HK-2 (cell line): Measurements from ENCODE around the gene ADPRHL1.
A peak's percentile ranks its signal among the peaks of the same experiment; 100 is the strongest.

Source experiments
- DNase-seq: peaks from one replicate; pipeline ENCODE4 v3.0.0-alpha.2; 2018; ENCODE audit not compliant: unreplicated experiment

The ADPRHL1 gene

DNA sequence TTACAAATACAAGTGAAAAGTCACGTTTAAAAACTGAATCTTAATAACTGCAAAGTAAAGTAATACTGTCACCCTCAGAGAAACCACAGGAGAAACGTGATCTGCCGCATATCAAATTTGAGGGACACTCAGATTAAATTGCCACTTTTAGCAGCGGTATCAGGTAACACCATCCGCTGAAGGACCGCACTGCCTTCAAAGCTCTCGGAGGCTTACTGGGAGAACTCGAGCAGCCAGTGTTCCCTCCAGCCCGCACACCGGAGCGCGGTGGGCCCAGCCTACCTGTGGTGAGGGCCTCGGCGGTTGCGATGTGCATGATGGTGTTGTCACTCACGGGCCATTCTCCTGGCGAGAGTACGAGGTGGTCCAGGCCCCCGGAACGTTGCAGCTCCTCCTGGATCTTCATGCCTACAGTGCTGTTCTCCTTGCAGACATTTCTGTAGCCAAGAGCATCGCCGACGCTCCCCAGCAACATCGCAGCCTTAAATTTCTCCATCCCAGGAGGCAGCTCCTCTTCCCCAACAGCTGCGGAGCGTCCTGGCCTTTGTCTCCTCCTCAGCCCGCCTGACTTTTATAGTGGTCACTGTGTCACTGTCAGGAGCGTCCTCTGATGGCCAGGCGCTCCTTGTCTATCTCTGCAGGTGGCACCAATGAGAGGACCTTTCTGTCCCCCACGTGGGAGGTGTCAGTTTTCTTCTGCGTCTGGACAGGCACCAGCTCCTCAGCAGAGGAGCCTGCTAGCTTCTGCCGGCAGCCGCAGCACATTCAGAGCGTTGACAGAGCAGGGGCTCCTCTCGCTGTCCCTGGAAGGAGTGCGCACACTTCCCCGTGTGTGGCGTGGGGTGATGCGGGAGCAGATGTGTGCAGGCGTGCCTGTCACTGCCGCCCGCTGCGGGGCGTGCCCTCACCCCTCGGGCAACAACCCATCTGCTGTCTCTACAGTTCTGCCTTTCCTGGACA lies at the start of gene ADPRHL1:
Gene ADPRHL1 (minus strand): TSS at position 547 of the 960 bp plus-strand sequence. CDS start 51 bp downstream, at position 496.
- no peak for DNase-seq

DNA sequence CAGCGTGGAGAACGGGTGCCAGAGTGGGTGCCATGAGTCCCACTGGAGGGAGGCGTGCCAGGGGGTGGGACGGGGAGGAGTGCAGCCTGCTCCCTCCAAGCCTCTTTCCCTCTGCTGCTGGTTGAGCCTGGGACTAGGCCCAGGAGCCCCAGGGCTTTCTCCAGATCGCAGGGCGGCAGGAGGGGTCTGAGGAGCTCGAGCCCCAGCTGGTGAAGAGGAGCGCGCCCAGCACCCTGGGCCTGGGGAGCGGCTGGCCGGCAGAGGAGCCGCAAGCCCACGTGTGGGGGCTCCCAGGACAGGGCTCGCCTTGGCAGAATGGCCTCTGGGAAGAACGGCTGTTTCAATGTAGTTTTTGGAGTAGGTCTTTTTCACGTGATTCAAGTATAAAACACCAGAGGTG lies 49.4 kb upstream of the ADPRHL1 start:
- no peak for DNase-seq

DNA sequence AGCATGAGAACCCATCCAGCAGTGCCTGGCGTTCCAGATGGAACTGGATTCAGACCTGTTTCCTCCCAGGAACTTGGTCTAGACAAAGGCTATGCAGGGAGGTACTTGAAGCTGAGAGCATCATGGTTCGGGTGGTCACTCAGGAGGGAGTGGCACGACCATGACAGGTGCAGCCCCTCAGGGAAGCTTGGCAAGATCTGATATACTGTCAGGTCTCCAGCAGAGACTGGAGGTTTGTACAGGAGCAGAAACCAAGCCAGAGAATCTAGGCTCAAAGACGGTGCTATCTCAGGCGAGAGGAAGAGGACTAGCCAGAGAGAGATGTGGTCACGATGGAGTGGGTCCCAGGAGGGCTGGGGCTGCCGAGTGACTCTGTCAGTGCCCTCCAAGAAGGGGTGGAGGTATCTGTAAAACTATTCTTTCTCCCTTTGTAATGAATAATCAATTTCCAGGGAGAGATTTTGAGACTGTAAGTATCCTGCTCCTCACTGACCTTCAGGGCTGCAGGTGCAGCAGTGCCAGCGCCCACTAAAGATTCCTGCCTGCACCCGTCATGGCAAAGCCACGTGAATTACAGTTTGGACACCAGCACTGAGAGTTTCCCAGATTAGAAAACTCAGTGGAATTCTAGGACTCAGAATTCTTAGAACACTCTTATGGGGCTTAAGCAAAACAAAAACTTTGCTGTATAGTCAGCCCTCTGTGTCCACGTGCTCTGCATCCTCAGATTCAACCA lies 47.4 kb upstream of the ADPRHL1 start:
- no peak for DNase-seq

DNA sequence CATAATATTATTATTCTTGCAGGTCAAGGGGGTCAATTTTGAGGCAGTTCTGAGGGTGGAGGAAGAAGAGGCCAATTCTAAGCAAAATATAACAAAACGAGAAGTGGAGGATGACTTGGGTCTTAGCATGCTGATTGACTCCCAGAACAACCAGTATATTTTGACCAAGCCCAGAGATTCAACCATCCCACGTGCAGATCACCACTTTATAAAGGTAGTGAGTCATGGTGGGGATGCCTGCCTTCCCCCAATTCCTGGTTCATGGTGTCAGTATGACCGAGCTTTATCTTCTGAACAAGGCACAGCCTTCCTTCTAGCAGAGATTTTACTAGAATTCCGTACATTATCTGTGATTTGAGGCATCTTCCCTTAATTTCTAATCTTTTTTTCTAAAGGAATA lies 46.6 kb upstream of the ADPRHL1 start:
- DNase-seq: no peak

DNA sequence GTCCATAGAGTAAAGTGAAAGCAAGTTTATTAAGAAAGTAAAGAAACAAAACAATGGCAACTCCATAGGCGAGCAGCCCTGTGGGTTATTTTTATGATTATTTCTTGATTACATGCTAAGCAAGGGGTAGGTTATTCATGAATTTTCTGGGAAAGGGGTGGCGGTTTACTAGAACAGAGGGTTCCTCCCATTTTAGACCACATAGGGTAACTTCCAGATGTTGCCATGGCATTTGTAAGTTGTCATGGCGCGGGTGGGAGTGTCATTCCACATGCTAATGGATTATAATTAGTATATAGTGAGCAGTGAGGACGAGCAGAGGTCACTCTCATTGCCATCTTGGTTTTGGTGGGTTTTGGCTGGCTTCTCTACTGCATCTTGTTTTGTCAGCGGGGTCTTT lies 45.6 kb upstream of the ADPRHL1 start:
- no peak for DNase-seq

DNA sequence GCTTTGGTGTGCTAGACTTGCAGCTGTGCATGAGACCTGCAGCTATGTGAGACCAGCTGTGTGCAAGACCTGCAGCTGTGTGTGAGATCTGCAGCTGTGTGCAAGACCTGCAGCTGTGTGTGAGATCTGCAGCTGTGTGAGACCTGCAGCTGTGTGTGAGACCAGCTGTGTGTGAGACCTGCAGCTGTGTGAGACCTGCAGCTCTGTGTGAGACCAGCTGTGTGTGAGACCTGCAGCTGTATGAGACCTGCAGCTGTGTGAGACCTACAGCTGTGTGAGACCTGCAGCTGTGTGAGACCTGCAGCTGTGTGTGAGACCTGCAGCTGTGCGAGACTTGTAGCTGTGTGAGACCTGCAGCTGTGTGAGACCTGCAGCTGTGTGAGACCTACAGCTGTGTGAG lies 43.9 kb upstream of the ADPRHL1 start:
- DNase-seq: no peak

DNA sequence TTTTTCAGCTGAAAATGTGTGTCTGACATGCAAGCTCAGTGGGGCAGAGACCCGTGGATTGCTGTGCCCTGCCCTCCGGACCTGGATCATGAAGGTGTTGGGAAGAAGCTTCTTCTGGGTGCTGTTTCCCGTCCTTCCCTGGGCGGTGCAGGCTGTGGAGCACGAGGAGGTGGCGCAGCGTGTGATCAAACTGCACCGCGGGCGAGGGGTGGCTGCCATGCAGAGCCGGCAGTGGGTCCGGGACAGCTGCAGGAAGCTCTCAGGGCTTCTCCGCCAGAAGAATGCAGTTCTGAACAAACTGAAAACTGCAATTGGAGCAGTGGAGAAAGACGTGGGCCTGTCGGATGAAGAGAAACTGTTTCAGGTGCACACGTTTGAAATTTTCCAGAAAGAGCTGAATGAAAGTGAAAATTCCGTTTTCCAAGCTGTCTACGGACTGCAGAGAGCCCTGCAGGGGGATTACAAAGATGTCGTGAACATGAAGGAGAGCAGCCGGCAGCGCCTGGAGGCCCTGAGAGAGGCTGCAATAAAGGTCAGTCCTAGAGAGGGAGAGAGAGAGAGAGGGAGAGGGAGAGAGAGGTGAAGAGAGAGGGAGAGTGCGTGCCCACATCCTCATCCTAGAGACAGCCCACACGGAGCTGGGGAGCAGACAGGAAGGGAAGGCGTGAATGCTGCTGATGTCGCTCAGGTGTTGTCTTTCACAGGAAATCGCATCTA lies 42.4 kb upstream of the ADPRHL1 start:
- DNase-seq: no peak

DNA sequence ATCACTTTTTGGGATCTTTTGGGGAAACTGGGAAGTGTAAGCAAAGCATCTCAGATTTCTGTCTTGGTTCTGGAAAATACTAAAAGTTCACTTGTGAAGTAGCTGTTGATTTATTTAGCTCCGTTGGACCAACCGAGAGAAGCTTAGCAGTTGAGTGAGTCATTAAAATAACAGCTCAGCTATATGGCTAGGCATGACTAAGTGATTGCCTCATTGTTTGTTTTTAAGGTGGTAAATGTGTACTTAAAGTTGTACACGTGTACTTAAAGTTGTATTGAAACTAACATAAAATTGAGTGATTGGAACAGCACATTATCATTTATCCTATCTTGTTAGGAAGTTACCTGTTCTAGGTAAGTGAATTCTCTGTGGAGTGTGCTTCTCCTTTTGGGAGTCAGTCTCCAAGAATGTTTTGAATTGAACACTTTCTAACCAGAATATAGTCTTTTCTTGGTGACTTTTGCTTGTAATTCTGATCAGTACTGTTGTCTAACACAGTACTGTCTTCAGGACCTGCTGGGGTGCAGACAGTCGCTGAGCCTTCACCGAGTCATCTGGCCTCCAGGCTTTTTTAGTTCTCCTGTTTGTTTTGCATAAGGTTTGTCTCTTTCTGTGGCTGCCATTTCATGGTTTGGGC lies 40.1 kb upstream of the ADPRHL1 start:
- no peak for DNase-seq

DNA sequence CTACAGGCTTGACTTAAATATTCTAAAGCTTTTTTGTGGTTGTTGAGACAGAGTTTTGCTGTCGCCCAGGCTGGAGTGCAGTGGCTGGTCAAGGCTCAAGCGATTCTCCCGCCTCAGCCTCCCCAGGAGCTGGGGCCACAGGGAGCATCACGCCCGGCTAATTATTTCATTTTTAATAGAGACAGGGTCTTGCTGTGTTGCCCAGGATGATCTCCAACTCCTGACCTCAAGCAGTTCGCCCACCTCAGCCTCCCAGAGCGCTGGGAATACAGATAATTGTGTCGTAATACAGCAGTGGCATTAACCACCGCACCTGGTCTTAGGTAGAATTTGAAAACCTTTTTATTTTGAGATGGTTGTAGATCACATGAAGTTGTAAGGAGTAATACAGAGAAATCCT lies 38.7 kb upstream of the ADPRHL1 start:
- no peak for DNase-seq

DNA sequence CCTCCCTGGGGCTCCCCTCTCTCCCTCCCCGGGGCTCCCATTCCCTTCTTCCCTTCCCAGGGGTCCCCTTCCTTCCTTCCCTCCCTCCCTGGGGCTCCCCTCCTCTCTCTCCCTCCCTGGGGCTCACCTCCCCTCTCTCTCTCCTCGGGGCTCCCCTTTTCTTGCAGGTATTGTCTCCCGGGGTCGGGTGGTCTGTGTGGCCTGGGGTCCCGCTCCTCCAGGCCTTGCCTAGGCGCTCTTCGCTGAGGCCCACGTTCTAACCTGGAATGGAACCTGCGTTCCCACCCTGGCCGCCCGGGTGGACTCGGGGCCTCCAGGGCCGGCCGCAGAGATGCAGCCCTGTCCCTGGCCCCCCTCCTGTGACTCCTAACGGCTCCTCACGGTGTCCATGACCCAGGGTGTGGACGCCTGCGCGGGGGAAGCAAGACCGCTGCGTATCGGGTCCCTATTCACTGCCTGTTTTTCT lies 38.2 kb upstream of the ADPRHL1 start:
- peak; percentile 29 for DNase-seq

DNA sequence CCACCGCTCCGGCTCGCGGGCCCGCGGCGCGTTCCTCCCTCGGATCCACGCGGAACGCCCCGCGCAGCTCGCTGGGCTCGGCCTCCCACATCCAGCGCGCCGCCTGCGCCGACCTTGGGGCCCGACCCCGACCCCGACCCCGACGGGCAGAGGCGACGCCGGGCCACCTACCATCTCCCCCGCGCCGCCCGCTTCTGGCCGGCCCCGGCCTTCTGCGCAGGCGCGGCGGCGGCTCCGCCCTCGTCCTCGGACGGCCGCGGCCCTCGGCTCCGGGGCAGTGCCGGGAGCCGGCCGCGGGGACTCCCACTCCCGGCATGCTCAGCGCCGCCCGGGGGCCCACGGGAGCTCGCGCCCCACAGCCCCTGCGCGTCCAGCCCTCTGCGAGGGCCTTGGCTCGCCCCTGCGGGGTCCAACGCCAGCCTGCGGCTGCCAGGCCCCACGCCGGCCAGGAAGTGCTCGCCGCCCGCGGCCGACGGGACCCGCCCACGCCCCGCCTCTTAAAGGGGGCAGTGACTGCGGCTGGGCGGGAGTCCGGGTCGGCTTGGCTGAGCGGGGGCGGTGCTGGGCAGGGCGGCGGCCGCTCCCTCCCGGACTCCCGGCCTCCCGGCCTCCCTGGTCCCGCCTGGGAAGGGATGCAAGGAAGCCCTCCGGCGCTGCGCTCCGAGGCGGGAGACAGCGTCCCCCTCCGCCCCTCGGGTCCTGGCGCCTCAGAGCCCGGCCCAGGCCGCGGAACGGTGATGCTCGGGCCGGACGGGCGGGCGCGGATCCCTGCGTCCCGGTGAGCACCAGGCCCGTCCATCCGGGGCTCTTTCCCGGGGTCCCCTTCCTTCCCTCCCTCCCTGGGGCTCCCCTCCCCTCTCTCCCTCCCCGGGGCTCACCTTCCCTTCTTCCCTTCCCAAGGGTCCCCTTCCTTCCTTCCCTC lies 37.5 kb upstream of the ADPRHL1 start, which contains the start of gene DCUN1D2:
Gene DCUN1D2 (minus strand): TSS at position 216 of the 922 bp plus-strand sequence. CDS start 42 bp downstream, at position 174.
- peak; percentile 90 for DNase-seq

DNA sequence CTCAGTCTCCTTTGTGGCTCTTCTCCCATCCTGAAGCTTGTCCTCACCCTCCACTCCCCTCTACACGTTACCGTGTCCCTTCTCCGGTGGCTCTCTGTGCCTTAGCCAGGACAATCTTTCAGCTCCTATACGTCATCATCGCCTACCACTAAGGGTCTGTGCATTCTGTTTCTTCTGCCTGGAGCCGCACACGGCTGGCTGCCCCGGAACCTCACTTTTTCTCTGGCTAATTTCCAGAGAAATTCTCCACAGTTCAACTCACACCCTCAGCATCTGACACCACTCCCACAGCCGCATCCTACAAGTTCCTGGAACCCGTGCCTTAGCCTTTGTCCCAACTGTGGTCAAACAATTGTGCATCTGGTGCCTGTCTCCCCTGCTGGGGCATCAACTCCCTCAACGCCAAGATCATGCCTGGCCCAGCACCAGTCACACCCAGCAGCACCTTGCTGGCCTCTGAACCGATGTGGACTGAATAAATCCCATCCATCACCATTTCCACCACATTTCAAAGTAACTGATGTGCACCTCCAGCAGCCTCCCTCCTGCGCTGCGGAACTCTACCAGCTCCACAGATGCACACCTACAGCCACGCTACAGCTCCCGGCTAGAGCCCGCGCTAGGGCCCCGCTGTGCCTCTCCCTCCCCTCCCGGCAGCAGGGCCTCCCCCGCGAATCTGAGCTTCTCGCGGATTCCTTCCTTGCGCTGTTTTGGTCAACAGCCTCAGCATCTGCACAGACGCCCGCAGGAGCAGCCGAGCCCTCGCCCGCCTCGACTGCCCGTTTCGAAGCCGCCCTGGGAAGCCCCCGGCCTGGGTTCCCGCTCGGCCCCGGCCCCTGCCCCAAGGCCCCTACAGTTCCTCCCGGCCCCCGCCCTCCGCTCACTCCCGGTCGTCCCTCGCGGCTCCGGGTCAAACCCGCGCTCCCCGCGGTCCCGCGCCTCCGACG lies 36.5 kb upstream of the ADPRHL1 start:
- DNase-seq: peak; percentile 35

DNA sequence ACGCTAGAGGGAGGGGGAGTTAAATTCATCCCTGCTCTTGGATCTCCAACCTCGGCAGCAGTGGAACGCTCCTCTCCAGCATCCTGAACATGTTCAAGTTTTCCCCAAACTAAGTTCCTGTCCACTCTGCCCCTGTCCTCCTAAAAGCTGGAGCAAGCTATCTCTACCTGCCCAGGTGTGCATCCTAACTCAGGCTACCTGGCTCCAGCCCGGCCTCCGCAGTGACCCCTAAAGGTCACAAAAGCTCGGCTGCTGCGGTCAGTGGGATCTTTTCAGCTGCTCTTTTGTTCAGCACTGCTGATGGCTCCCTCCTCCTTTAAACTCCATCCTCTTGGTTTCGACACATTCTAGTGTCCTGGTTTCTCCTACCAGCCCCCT lies 35.9 kb upstream of the ADPRHL1 start:
- DNase-seq: no peak

DNA sequence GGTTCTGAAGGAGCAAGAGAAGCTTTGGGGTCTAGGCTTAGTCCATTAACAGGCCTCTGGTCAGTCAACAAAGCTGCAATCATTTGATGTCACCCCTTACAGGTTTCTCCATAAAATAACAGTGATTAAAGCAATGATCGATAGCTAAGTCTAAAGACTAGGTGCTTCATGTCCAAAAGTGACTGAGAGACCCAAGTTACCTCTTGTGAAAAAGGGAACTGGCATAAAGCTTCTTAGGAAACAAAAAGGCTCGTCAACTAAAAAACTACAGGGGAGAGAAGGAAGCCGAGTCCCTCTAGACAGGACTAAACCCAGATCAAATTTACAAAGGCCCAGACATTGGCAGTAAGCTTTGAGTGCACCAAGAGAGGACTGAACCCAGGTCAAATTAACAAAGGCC lies 35.0 kb upstream of the ADPRHL1 start:
- no peak for DNase-seq

DNA sequence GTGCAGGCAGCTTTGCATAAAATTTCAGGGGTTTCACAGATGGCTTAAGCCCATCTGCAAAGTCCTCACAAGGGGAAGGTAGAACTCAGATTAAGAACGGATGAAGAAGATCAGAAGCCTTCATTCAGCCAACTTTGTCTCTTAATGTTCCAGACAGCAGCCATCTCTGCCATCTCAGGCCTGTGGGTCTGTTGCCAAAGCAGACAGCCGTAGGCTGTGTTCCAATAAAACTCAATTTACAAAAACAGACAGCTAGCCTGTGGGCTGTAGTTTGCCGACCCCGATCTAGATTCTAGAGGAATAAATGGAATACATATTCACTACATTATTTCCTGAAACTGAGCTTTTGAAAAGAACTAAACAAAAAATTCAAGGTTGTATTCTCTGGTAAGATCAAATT lies 33.4 kb upstream of the ADPRHL1 start:
- no peak for DNase-seq

DNA sequence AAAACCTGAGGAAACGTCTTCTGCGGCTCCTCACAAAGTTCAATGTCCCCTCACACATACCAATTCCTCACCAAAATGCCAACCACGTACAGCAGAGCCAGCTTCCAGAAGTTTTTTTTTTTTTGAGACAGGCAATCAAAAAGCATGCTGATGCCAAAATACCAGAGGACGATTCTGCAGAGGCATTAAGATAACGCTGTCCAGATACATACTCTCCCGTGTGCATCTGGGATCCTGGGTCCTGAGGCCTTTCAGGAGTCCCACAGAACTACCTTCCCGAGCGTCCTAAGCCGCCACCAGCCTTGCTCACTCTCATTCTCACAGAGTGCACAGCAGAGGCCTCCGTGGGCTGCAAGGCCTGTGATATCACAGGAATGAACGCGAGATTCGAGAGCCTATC lies 32.3 kb upstream of the ADPRHL1 start:
- DNase-seq: no peak

DNA sequence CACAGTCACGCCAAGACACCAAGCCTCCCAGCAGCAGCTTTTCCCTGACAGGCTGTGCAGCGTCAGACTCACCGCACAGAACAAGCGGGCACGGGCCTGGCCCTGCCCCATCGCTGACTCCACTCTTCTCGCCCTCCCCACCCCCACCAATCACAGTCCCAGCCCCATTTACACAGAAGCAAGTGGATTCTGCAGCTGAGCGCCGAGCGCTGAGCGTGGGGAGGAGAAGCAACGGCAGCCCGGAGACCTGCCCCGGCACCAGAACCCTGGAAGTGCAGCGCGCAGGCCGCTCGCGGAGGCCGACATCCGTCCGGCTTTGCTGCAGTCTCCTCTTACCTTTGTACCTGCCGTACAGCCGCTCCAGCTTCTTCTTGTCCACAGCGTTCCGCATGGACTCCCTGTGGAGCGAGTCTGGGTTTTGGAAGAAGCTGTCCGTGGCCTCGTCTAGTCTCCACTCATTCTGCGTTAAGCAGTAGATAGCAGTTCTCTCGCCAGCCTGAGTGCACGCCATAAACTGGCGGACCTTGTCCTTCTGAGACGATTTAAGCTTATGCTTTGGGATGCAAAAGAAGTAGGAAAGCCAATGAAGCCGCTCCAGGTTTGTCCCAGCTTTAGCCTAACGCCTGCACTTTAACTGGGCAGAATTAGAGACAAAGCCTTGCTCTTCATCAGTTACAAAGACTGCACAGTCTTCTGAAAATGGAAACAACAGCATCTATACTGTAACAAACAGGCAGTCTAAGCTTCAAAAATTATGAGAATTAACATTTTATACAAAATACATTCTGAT lies 30.4 kb upstream of the ADPRHL1 start:
- DNase-seq: no peak

DNA sequence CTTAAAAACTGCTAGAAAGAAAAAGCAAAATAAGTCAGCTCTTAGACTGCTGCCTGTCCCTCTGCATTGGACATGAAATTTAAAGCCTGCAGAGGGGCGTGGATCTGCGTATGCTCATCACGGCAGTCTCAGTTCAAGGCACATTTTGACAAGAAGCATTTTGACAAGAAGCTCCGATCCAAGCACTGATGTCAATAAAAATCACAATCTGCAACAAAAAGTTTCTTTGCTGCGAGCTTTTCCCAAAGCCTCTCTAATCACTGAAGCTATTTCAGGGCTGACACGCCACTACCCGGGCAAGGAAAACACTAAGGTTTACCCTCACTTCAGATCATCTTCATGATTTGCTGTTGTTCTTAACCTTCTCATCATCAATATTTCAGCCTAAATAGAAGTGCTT lies 29.8 kb upstream of the ADPRHL1 start:
- DNase-seq: no peak

DNA sequence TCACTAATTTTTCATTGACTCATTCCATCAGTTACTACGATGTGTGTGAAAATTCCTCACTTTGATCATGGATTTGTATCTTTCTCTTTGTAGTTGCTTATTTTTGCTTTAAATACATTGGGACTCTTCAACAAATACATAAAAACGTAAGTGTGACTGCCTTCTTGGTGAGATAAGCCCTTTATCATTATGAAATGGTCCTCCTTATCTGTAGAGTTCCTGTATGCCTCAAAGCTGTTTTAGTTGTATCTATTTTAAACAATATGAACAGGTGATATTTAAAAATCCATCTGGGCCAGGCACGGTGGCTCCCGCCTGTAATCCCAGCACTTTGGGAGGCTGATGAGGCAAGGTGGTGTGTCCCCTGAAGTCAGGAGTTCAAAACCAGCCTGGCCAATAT lies 25.9 kb upstream of the ADPRHL1 start:
- DNase-seq: no peak
